NCI-H446 (cell line): ENCODE results near the gene UMAD1.

Experiments
- DNase-seq, 2 experiments: peaks; one replicate each; lab custom pipeline; 2025; lab: John Stamatoyannopoulos, UW

The UMAD1 gene

GRCh38 chr7:7922684-7923385 lies 282.3 kb downstream of the UMAD1 start:
- no peak for DNase-seq

DNA sequence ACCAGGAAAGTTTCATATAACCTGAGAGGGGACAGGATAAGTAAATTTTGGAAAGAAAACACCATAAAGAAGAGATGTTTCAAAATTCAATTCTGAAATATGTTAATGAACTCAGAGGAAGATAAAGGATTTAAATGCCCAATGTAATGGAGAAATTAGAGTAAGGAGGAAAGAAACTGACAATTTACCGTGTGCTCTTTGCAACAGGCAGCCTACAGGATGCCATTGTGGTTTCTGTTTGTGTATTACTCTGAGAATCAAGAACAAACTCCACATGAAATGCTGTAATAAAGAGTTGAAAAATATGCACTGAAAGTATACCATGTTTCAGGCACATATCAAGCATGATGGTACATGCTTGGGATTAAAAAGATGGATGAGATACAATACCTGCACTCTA lies 283.3 kb downstream of the UMAD1 start:
- DNase-seq = no peak

- no peak for DNase-seq
These were observed 283.8 kb downstream of the UMAD1 start for GRCh38 chr7:7924303-7924702.
